Jurkat, Clone E6-1 (cell line): ENCODE measurements around the gene ACADVL.

ENCODE experiments used
- DNase-seq: peaks from one replicate; pipeline ENCODE4 v3.0.0-alpha.2; 2011; ENCODE audit warnings: low read depth, low spot score
- H3K4me3 ChIP-seq: 2 replicates; pipeline ENCODE4 v1.5.1; 2011; ENCODE audit warnings: mild to moderate bottlenecking, low read length, control low read depth, moderate library complexity

ACADVL gene

GRCh38 chr17:7215136-7215638 is 4.6 kb upstream of the ACADVL start:
- peak overlapping the region; percentile 49 for H3K4me3 ChIP-seq
- no peak for DNase-seq

- DNase-seq: no peak
- peak overlapping the region; percentile 49 for H3K4me3 ChIP-seq
Observed at GRCh38 chr17:7215652-7216180, 4.0 kb upstream of the ACADVL start.

GRCh38 chr17:7216242-7217112 is 3.3 kb upstream of the ACADVL start:
- peak overlapping the region; percentile 47 for H3K4me3 ChIP-seq
- DNase-seq: no peak

- peak; percentile 67 for DNase-seq
- peak overlapping the region; percentile 47 for H3K4me3 ChIP-seq
Observed at GRCh38 chr17:7217113-7217987, 2.4 kb upstream of the ACADVL start.

- no peak for DNase-seq
- H3K4me3 ChIP-seq: peak overlapping the region; percentile 47
Observed at GRCh38 chr17:7218166-7218565, 1.6 kb upstream of the ACADVL start.

- H3K4me3 ChIP-seq: peak overlapping the region; percentile 85
- DNase-seq: no peak
Observed at GRCh38 chr17:7218758-7219157, 980 bp upstream of the ACADVL start.

- DNase-seq: no peak
- peak overlapping the region; percentile 85 for H3K4me3 ChIP-seq
Observed at GRCh38 chr17:7219229-7219811, 418 bp upstream of the ACADVL start.

GRCh38 chr17:7220593-7221277 is 997 bp downstream of the ACADVL start:
- H3K4me3 ChIP-seq: peak overlapping the region; percentile 85
- no peak for DNase-seq

GRCh38 chr17:7221278-7222092 is 1.7 kb downstream of the ACADVL start:
- no peak for DNase-seq
- no peak overlapping the region for H3K4me3 ChIP-seq

- no peak for DNase-seq
- H3K4me3 ChIP-seq: no peak overlapping the region
Observed at GRCh38 chr17:7222093-7222971, 2.6 kb downstream of the ACADVL start.

- no peak overlapping the region for H3K4me3 ChIP-seq
- no peak for DNase-seq
Observed at GRCh38 chr17:7222972-7223292, 3.2 kb downstream of the ACADVL start.

- H3K4me3 ChIP-seq: no peak overlapping the region
- DNase-seq: no peak
Observed at GRCh38 chr17:7223375-7223774, 3.6 kb downstream of the ACADVL start.

- no peak for DNase-seq
- no peak overlapping the region for H3K4me3 ChIP-seq
Observed at GRCh38 chr17:7224110-7224509, 4.4 kb downstream of the ACADVL start.

GRCh38 chr17:7224661-7225111 is 4.9 kb downstream of the ACADVL start:
- no peak overlapping the region for H3K4me3 ChIP-seq
- no peak for DNase-seq

- no peak for DNase-seq
- no peak overlapping the region for H3K4me3 ChIP-seq
Observed at GRCh38 chr17:7225711-7226331, 6.1 kb downstream of the ACADVL start.
